ENCODE data around the gene HMGXB3. TPM values are rescaled to one million over a fixed set of nuclear protein-coding genes. Genes with fewer than 3 reads are reported as not detected.
"Not testable (repeated sequence)": the region's sequence is repeated elsewhere in the genome, so short reads cannot be mapped to it uniquely, and the experiment has no call there.

Gene HMGXB3
- total RNA-seq, 6 experiments from 2014 or later: 7.7 to 28.3 (median 12.2) TPM

GRCh38 chr5:150080696-150081435 is 80.3 kb downstream of the HMGXB3 start:
- Histone ChIP-seq H3K4me1 (no peaks in the 10 kb centered on the region), H3K27ac (no peak overlapping the region), H3K4me3 (no peak overlapping the region), H3K36me3 (no peaks in the 10 kb centered on the region), H3K27me3 (no peaks in the 10 kb centered on the region), H3K9me3 (no peaks in the 10 kb centered on the region)
- 50% methylated on average over 4 of the region's 15 CpGs for WGBS (ENCODE audit: insufficient coverage, low coverage, low lambda C conversion rate, missing lambda C conversion rate)
- ATAC-seq: no peak
- no peak for DNase-seq
- intact Hi-C loops (cut with DNase I): no loop called here
- TF ChIP-seq CTCF (IDR thresholded peaks at IDR 0.05) (no peak), POLR2A (IDR thresholded peaks at IDR 0.05) (no peak)

- Histone ChIP-seq H3K4me1 (no peaks in the 10 kb centered on the region), H3K27me3 (no peaks in the 10 kb centered on the region), H3K27ac (no peak overlapping the region), H3K9me3 (no peaks in the 10 kb centered on the region), H3K36me3 (no peaks in the 10 kb centered on the region), H3K4me3 (no peak overlapping the region)
- intact Hi-C loops (cut with DNase I): no loop called here
- TF ChIP-seq POLR2A (IDR thresholded peaks at IDR 0.05) (peak; percentile 27), CTCF (IDR thresholded peaks at IDR 0.05) (no peak)
- peak; percentile 70 to 89 (median 81) for ATAC-seq
- peak in 2 of 3 donors; percentile 76 to 78 for DNase-seq
- WGBS (ENCODE audit: insufficient coverage, low coverage, low lambda C conversion rate, missing lambda C conversion rate): 31% methylated on average over 14 of the region's 15 CpGs
These were observed 81.2 kb downstream of the HMGXB3 start for GRCh38 chr5:150081541-150082283.

- DNase-seq (no peak), ATAC-seq (peak in 1 of 4 donors; percentile 3)
- no peaks in the 10 kb centered on the region for H3K4me1 ChIP-seq
- H3K27ac ChIP-seq: peak overlapping the region in 1 of 3 donors; percentile 28
- no peaks in the 10 kb centered on the region for H3K36me3 ChIP-seq
- intact Hi-C loops (cut with DNase I): no loop called here
- no peak for TF ChIP-seq POLR2A (IDR thresholded peaks at IDR 0.05)
- H3K9me3 ChIP-seq: no peaks in the 10 kb centered on the region
- peak overlapping the region in 1 of 3 donors; percentile 10 for H3K4me3 ChIP-seq
- no peaks in the 10 kb centered on the region for H3K27me3 ChIP-seq
- WGBS (ENCODE audit: insufficient coverage, low coverage, low lambda C conversion rate, missing lambda C conversion rate): 35% methylated on average over 3 of the region's 3 CpGs
These were observed 81.8 kb downstream of the HMGXB3 start for GRCh38 chr5:150082374-150082773.

GRCh38 chr5:150082889-150083288 is 82.3 kb downstream of the HMGXB3 start:
- WGBS (ENCODE audit: insufficient coverage, low coverage, low lambda C conversion rate, missing lambda C conversion rate): 24% methylated on average over 3 of the region's 6 CpGs
- Histone ChIP-seq H3K27me3 (no peaks in the 10 kb centered on the region), H3K27ac (peak overlapping the region in 1 of 3 donors; percentile 28), H3K4me3 (peak overlapping the region in 1 of 3 donors; percentile 10), H3K36me3 (no peaks in the 10 kb centered on the region), H3K9me3 (no peaks in the 10 kb centered on the region), H3K4me1 (no peaks in the 10 kb centered on the region)
- intact Hi-C loops (cut with DNase I): no loop called here
- peak in 2 of 4 donors; percentile 11 to 13 for ATAC-seq
- no peak for TF ChIP-seq CTCF (IDR thresholded peaks at IDR 0.05)
- TF ChIP-seq POLR2A (IDR thresholded peaks at IDR 0.05): no peak
- DNase-seq: no peak

GRCh38 chr5:150084754-150085153 is 84.2 kb downstream of the HMGXB3 start:
- intact Hi-C loops (cut with DNase I); H3K4me1 ChIP-seq; DNase-seq; H3K9me3 ChIP-seq; H3K36me3 ChIP-seq; H3K27me3 ChIP-seq; H3K27ac ChIP-seq; ATAC-seq: not testable (repeated sequence)
- peak overlapping the region in 2 of 3 donors; percentile 1 to 38 for H3K4me3 ChIP-seq
- WGBS (ENCODE audit: insufficient coverage, low coverage, low lambda C conversion rate, missing lambda C conversion rate): 76% methylated on average over 3 of the region's 6 CpGs
